NOMO-1 (cell line): ENCODE data around the gene PEMT.

Source experiments
- DNase-seq, 2 experiments: peaks; one replicate each; lab custom pipeline; 2025; ENCODE audit not compliant: unreplicated experiment in 2 of 2; lab: John Stamatoyannopoulos, UW

Gene PEMT

DNA sequence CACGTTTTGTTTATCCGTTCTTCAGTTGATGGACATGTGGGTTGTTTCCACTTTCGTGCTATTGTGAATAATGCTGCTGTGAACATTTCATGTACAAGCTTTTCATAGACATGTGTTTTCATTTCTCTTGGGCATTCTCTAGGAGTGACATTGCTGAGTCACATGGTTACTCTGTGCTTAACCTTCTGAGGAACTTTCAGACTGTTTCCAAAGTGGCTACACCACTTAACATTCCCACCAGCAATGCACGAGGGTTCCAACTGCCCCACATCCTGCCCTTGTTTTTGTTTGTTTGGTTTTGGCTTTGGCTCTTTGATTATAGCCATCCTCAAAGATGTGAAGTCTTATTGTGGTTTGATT lies 14.2 kb upstream of the PEMT start:
- DNase-seq = no peak

DNA sequence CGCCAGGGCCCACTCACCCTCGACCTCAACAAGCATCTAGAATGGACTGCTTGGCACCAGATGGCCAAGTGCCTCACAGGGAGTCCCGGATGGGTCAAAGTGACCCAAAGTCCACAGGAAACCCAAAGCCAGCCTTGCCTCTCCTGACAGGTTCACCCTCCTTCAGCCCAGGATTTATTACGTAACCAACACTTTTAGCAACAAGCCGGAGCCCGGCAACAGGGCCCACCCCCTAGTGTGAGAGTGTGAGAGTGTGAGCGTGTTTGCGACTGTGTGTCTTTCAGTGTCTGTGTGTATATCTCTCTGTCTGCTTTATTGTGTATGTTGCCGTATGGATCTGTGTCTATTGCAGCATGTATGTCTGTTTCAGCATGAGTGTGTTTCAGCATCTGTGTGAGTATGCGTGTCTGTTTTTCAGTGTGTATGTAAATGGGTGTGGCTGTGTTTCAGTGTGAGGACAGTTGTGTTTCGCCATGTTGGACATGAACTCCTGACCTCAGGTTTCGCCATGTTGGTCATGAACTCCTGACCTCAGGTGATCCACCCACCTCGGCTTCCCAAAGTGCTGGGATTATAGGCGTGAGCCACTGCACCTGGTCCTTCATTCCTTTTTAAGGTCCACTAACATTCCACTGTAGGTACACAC lies 13.7 kb upstream of the PEMT start:
- DNase-seq = no peak

DNA sequence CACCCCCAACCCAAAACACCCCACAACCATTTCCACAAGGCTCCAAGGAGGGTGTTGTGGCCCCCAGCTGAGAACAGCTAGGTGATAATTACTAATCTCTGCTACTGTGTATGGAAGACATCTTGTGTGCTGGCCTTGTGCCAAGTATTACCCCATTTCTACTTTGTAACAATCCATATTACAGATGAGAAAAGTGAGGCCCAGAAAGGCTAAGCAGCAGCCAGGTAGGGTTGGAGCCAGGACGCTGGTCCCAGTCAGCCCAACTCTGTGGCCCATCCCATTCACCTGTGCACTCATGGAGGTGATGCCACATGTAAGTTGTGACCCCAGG lies 12.4 kb upstream of the PEMT start:
- DNase-seq = no peak

DNA sequence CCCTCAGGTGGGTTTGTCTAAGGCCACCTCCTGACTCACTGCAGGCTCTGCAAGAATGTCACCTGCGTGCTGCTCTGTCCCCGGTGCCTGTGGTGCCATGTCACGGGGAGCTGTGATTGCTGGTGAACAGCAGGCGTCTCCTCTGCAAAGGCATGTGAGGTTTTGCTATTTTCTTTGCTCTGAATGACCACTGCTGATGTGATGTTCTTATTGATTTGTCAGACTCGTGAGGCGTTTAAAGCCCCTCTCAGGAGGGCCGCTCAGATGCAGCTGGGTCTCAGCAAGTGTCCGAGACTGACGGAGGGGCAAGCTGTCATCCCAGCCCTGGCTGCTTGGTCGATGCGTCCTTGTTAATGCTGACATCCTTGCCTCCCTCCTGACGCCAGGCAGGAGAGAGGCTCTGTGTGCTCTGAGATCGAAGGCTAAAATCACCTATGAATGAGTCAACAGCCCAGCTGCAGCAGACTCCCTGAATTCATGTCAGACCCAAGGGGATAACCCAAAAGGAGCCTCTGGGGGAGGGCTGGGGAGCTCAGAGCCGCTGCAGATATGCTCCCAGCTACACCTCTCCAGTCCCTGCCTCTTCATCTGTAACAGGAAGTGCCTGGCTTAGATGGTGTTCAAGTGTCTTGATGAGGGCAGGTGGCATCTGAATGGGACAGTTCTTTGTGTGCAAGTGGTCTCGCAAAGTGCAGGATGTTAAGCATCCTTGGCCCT lies 11.8 kb upstream of the PEMT start:
- no peak for DNase-seq

DNA sequence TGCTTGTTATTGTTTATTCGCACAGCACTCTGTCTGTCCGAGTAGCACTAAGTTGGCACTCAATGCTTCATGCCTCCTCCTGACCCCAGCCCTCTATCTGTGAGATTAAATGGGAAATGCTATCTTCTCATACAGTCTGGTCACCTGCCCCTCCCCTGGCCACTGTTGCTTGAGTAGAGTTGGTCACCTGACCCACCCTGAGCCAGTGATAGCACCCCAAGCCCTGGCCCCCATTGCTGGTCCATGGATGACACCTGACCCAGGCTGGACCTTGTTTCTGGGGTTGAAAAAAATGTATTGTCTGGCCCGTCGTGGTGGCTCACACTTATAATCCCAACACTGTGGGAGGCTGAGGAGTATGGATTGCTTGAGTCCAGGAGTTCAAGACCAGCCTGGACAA lies 8.5 kb upstream of the PEMT start:
- no peak for DNase-seq

DNA sequence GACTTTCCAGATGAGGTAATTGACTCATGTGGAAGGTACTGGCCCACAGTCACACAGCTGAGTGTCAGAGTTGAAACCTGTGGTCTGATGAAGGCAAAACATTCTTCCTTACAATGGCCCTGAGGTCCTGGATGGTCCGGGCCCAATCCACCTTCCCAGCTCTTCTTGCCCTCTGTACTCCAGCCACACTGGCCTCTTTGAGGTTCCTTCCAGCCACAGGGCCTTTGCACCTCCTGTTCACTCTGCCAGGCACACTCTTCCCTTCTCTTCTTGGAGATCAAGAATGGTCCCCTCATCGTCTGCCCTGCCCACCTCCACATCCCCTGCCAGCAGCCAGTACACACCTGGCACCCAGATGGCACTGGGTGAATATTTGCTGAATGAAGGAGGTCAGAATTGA lies 6.5 kb upstream of the PEMT start:
- no peak for DNase-seq

DNA sequence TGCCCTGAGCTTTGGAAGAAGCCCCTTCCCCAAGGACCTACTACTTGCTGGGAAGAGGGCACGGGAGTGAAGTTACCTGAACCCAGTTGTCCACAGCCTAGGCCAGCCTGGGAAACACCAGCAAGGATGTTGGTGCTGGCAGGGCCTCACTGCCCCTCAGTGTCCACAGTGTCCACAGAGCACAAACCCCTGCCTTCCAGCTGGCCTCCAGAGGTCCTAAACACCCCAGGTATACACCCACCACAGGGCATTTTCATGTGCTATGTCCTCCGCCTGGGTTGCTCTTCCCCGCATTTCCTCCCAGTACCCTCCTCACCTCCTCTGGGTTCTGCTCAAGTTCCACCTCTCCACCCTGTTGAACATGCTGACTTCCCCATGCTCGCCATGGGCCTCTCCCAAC lies 4.2 kb upstream of the PEMT start:
- DNase-seq = no peak

DNA sequence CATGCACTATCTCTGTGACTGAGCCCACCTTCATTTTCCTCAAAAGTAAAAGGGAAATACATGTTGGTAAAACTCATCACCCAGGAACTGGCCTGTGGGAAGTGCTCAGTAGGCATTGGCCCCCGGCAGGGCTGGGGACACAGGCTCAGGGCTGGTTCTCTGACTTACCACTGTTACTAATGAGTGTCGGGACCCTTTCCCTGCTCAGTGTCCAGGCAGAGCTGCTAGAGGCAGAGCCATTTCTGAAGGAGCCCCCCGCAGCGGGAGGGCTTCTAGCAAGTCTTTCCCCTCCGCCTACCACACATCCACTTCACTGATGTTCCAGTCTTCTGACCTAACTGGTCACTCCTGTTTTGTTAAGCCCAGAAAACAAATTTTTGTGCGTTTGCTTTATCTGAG lies 1.7 kb upstream of the PEMT start:
- no peak for DNase-seq

DNA sequence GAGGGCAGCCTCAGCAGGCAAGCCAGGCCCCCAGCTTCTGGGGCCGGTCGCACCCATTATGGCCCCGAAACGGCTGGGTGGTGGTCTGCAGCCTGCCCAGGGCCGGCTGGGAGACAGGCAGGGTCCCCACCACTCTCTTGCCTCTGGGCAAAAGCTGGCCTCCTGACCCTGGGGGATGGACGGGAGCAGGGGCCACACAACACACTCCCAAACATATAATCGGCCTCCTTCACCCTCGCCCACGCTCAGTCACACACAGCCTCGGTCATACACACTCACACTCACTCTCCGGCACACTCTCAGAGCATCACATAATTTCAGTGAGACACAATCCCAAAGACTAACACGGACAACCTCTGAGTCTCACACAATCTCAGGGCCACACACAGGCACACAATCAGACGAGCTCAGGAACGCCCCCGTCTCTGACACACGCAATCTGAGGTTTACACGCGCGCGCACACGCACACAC lies 589 bp downstream of the PEMT start:
- no peak for DNase-seq

DNA sequence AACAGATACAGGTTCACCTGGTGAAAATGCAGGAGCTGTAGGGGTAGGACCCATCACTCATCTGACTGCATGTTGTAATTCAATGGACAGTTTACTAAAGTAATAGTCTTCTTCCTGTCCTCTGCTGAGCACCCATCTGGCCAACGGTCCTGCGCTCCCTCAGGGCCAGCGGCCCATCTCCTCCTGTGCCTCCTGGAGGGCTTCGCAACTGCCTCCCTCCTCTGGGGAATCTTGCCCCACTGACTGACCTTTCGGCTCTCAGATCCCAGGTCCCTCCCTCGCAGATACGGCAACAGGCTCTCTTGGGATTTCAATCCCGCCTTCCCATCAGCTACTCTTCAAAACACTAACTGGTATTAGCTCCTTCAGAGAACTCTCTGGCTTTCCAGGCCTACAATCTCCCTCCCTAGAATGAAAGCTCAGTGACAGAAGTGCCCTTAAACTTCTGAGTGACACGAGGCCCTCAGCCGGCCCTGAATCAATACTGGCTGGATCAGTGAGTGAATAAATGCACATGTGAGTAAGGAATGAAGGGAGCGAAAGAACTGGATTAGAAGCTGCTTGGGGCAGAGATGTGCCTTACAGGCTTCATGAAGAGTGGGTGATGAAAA lies 1.3 kb downstream of the PEMT start:
- DNase-seq = no peak

DNA sequence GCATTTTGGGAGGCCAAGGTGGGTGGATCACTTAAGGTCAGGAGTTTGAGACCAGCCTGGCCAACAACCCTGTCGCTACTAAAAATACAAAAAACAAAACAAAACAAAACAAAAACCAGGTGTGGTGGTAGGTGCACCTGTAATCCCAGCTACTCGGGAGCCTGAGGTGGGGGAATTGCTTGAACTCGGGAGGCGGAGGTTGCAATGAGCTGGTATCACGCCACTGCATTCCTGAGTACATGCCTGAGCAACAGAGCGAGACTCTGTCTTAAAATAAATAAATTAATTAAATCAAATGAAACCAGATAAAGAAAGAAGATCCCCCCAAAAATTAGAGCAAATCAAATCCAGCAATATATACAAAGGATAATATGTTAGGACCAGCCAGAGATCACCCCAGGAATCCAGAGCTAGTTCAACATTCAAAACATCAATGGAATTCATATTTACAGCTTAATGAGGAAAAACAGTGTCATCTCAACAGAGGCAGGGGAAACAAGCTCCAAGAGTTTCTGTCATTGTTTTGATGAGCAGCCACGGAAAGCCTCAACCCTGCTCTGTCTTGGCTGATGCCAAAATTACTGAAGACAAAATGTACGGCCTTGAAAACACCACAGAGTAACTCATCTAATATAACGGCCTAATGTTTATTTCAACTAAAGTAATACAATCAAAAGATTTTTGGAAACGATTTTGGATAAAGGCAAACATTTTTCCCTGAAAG lies 3.7 kb downstream of the PEMT start:
- no peak for DNase-seq

DNA sequence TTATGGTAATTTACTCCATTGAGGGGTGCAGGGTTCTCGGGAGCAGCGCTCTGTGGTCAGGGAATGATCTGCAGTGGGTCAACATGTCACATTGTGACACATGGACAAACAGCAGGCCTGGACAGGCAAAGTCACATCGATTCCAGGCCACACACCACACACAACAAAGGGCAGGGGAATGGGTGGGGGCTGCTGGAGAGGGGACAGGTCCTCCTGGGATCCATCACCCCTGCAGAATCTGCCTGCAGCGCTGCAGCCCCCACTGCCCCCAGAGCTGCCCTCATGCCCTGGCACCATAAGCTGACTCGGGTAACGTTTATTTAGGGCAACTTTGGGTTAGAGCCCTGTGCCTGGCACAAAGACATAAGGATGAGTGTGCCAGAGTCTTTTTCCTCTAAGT lies 9.1 kb downstream of the PEMT start:
- DNase-seq = no peak

DNA sequence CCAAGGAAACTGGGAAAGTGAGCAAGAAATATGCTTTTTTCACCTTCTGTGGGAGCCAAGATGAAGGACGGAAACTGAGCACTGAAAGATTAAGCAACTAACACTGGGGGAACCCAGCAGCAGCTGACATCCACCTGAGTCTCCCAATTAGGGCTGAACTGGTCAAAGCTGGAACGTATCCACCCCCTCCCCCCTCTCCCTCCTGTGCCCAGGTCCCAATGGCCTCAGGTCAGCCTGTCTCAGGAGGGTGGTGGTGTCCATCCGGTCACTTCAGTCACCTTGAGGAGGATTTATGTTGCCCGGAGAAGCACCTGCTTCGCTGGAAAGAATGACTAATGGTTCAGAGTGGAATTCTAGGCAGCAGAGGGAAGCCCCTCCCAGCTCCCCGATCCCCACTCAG lies 10.0 kb downstream of the PEMT start:
- no peak for DNase-seq

DNA sequence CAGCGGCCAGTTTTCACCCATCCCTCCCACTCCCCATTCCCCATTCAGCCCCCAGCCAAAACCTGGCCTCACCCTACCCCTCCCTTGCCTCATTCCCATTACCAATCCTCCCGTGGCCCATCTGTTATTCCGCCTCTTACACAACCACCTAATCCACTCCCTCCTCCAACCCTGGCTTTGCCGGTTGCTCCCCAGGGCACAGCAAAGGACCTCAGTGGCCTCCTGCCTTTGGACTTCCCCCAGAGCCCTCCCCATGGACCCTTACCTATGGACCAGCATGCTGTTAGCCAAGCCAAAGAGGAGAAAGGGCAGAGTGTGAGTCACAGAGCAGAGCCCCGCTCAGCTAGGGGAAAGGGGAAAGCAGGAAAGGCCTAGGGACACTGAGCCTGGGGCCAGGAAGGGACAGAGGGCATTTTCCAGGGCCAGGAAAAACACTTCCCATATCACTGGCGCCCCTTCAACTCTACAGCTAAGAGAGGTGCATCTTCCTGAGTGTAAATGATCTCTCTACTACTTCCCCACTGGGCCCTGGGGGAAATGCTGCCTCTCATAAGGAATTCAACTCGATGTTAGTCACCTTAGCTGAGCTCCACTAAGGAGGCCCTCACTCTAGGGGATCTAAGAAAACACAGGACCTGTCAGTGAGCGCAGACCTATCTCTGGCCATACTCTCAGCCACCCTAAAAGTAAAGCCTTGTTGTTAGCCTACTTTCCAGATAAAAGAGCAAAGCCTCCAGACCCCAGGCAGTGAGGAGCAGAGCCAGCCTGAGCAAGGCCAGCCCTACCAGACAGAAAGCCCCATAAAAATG lies 10.6 kb downstream of the PEMT start:
- DNase-seq = no peak

DNA sequence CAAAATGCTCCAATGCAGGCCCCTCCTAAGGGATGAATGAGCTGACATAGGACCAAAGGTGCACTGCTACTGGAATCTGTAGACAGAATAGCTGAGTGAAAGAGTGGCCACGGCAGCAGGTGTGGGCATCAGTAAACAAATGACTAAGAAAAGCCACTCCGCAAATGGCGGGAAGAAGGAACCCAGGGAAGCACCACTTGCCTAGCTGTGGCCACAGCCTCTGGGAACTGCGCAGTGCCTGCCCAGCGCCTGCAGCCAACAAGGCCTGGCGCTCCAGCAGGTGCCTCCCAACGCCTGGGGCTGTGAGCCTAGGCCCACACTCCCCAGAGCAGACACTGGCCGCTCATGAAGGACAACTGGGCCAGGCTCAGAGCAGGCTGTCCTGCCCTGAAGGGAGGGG lies 11.8 kb downstream of the PEMT start:
- no peak for DNase-seq

DNA sequence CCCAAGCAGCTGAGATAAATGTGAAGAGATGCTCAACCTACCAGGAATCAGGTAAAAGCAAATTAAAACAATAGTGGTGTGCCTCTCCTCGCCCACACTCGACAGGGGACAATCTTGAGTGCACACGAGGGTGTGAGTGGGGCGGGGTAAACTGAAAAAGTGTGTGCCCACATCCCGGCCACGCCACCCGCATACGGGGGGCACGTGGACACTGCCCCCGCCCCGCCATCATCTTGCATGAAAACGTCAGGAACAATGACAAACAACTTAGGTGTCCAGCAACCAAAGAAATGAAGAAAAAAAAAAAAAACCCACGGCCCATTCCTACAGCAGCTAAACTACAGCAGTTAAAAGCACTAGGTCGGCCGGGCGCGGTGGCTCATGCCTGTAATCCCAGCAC lies 14.1 kb downstream of the PEMT start:
- DNase-seq = no peak

DNA sequence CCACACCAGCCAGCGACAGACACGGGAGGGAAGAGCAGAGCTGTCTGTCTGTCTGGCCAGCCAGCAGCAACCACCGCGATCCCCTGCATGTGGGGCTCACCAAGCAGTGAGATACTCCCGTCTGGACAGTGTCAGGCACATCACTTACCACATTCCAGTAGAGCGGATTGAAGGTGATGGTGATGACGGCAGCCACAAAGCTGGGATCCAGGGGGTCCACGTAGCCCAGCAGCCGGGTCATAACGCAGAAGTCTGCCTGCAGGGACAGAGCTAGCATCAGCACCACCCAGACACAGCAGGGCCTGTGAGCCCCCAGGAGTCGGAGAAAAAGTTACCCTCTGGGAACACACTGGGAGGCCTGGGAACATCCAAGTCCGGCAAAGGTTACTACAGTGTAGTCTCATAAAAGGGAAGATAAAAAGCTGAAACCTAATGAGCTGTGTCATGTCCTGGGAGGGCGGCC lies 14.7 kb downstream of the PEMT start:
- DNase-seq = no peak

DNA sequence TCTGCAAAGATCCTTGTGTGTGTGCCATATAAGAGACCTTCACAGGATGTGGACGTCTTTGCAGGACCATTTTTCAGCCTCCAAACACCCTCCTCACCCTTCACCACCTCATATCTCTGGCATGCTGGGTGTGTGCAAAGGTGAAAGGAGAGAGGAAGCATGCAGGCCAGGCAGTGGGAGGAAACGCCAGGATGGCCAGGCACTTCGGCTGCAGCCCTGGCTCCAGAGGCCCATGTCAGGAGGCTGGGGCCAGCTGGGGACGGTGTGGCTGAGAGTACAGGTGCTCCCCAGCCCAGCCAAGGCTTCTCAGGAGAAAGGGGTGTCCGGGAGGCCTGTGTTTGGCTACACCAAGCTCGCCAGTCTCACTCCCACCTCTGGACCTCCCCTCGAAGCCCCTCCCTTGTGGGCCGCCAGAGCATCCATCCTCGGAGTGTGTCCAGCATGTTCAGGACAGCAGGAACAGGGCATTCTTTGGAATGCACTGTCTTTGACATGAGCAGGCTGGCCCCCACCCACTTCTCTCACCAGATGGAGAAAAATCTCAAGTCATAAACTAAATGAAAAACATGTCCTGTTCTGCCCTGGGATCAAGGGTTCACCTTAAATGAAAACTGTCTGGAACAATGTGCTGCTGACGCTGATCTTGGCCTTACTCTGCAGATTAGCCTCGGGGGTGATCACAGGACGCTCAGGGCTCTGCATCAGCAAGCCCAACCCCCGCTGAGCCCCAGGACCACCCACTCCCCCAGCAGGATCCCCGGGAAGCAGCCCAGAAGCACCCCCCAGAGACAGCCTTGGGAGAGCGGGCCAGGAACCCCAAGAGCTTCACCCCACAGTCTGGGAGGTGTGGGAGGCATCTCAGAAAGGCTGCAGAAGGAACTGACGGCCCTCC lies 15.9 kb downstream of the PEMT start:
- no peak for DNase-seq

DNA sequence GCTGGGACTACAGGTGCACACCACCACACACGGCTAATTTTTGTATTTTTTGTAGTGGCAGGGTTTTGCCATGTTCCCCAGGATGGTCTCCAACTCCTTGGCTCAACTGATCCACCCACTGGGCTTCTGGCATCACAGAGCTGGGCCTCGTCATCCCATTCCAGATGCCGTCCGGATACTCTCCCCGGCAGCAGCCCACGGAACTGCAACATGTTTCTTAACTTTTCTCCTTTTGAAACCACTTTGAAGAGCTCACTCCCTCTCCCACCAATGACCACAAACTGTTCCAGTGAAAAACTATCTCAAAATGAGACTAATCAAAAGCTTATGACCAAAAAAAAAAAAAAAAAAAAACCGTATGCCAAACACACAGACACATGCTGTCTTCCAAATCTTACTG lies 17.6 kb downstream of the PEMT start:
- no peak for DNase-seq
